ENCODE results near the gene OR10A5. TPM values are rescaled to one million over a fixed set of nuclear protein-coding genes. Genes with fewer than 3 reads are reported as not detected.

The OR10A5 gene
- total RNA-seq, 2 experiments from 2014 or later = not detected

- no peak for DNase-seq
- Mint-ChIP-seq H3K27ac (no peak overlapping the region), H3K36me3 (ENCODE audit: low read depth) (no peaks in the 10 kb centered on the region), H3K27me3 (peaks cover 2% of the 10 kb centered on the region), H3K4me3 (no peak overlapping the region), H3K9me3 (no peaks in the 10 kb centered on the region), H3K4me1 (ENCODE audit: low read depth) (no peaks in the 10 kb centered on the region)
- intact Hi-C loops (cut with micrococcal nuclease) = no loop called here
- POLR2A ChIA-PET = interaction anchor here (1.4 kb wide), 1 partner anchor 9 kb away, joined by 4 read pairs; no protein-coding TSS in a partner anchor
- CTCF ChIA-PET = interaction anchor here (2.4 kb wide), 1 partner anchor 21 kb away, joined by 11 read pairs; no protein-coding TSS in a partner anchor
- ATAC-seq = no peak
- TF ChIP-seq CTCF (IDR thresholded peaks at IDR 0.05) = no peak
Observed at GRCh38 chr11:6833356-6833755, 12.1 kb upstream of the OR10A5 start.

- Mint-ChIP-seq H3K4me1 (ENCODE audit: low read depth) (no peaks in the 10 kb centered on the region), H3K4me3 (no peak overlapping the region), H3K27ac (no peak overlapping the region), H3K27me3 (peaks cover 2% of the 10 kb centered on the region), H3K36me3 (ENCODE audit: low read depth) (no peaks in the 10 kb centered on the region), H3K9me3 (no peaks in the 10 kb centered on the region)
- DNase-seq (no peak), ATAC-seq (no peak)
- ChIA-PET CTCF (interaction anchor here (2.4 kb wide), 1 partner anchor 22 kb away, joined by 11 read pairs; no protein-coding TSS in a partner anchor), POLR2A (interaction anchor here (1.4 kb wide), 1 partner anchor 10 kb away, joined by 4 read pairs; no protein-coding TSS in a partner anchor)
- intact Hi-C loops (cut with micrococcal nuclease) = no loop called here
- no peak for TF ChIP-seq CTCF (IDR thresholded peaks at IDR 0.05)
Observed at GRCh38 chr11:6834021-6834420, 11.5 kb upstream of the OR10A5 start.

- H3K4me3 Mint-ChIP-seq = no peak overlapping the region
- H3K4me1 Mint-ChIP-seq (ENCODE audit: low read depth) = no peaks in the 10 kb centered on the region
- DNase-seq (no peak), ATAC-seq (no peak)
- no peaks in the 10 kb centered on the region for H3K9me3 Mint-ChIP-seq
- peaks cover 13% of the 10 kb centered on the region for H3K27me3 Mint-ChIP-seq
- ChIA-PET POLR2A (no interaction called here), CTCF (no interaction called here)
- TF ChIP-seq CTCF (IDR thresholded peaks at IDR 0.05) = no peak
- no peaks in the 10 kb centered on the region for H3K36me3 Mint-ChIP-seq (ENCODE audit: low read depth)
- H3K27ac Mint-ChIP-seq = no peak overlapping the region
- intact Hi-C loops (cut with micrococcal nuclease) = no loop called here
Observed at GRCh38 chr11:6841694-6842093, 3.8 kb upstream of the OR10A5 start.

DNA sequence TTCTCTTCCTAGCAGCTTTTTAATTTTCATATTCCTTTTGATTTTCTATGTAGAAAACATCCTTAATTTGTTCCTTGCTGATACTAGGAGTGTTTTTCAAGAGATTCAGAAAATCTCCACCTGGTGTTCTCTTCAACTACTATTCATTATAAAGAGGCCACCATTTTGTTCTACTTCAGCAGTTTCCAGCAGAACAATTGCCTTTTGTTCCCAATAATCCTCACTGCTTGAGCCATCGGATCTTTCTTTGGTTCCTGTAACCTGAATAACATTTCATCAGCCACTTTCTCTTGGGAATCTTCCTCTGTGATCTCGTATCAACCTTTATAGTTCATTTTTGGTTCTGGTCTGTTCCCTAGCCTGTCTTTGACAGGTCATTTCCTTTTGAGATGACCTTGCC, 1.8 kb upstream of the OR10A5 start:
- TF ChIP-seq CTCF (IDR thresholded peaks at IDR 0.05) = no peak
- POLR2A ChIA-PET = no interaction called here
- CTCF ChIA-PET = interaction anchor here (1.5 to 1.8 kb wide), 2 partner anchors 31 to 106 kb away, joined by 3 to 6 read pairs; no protein-coding TSS in a partner anchor
- Mint-ChIP-seq H3K4me3 (no peak overlapping the region), H3K27ac (no peak overlapping the region), H3K27me3 (peaks cover 13% of the 10 kb centered on the region), H3K9me3 (no peaks in the 10 kb centered on the region), H3K4me1 (ENCODE audit: low read depth) (no peaks in the 10 kb centered on the region), H3K36me3 (ENCODE audit: low read depth) (no peaks in the 10 kb centered on the region)
- DNase-seq (no peak), ATAC-seq (no peak)
- intact Hi-C loops (cut with micrococcal nuclease) = no loop called here

DNA sequence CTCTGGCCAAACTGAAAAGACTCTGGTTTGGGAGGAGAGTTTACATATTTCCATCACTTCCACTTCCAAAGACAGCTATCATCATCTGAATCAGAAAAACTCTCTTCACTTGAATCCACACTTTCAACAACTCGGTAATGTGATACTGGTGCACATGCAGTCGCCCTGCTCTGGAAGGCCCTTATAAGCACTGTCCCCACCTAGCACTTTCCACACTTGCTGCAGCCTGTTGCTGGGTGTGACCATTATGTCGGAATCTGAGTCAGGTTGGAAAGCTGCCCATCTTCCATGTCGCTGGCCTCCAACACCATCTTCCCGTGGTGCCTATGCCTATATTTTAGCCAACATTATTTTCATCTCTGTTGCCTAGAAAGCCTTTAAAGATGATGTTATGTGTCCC, 1.1 kb upstream of the OR10A5 start:
- ChIA-PET POLR2A (no interaction called here), CTCF (interaction anchor here (1.5 kb wide), 1 partner anchor 106 kb away, joined by 3 read pairs; no protein-coding TSS in a partner anchor)
- Mint-ChIP-seq H3K9me3 (no peaks in the 10 kb centered on the region), H3K36me3 (ENCODE audit: low read depth) (no peaks in the 10 kb centered on the region), H3K4me1 (ENCODE audit: low read depth) (no peaks in the 10 kb centered on the region), H3K27ac (no peak overlapping the region), H3K4me3 (no peak overlapping the region), H3K27me3 (peaks cover 13% of the 10 kb centered on the region)
- intact Hi-C loops (cut with micrococcal nuclease) = no loop called here
- TF ChIP-seq CTCF (IDR thresholded peaks at IDR 0.05) = no peak
- DNase-seq (no peak), ATAC-seq (no peak)

All from activated CD8-positive, alpha-beta T cell treated with anti-CD3 and anti-CD28 coated beads for 36 hours (primary cell).